Cardiac atrium fibroblast (primary cell): ENCODE measurements around the gene PPM1A. TPM values are rescaled to one million over a fixed set of nuclear protein-coding genes. Genes with fewer than 3 reads are reported as not detected.

Source experiments
- total RNA-seq: library from RNA; depleted of rRNA; stranded (reverse); fragments of >200 nt; gene quantifications from 2 replicates; pipeline ENCODE4 v1.2.3, GENCODE V29; 2015

PPM1A gene
- 12.0 and 13.4 TPM in 2 replicates for total RNA-seq

GRCh38 chr14:60248697-60249318, at the start of gene PPM1A:
Gene PPM1A (plus strand): TSS chr14:60249221. CDS start chr14:60282704, 33,483 bp downstream.

Other genes with a start within 250 kb of the PPM1A start
- gene PCNX4, start 157.3 kb upstream of the PPM1A start, total RNA-seq: 26.9 and 30.8 TPM in 2 replicates
- gene DHRS7, start 83.8 kb upstream of the PPM1A start, total RNA-seq: 33.6 and 33.9 TPM in 2 replicates
- gene C14orf39, start 236.8 kb downstream of the PPM1A start, total RNA-seq: not detected in 2 replicates